Neural progenitor cell (in vitro differentiated cells): ENCODE results near the gene PLEKHA6. TPM values are rescaled to one million over a fixed set of nuclear protein-coding genes. Genes with fewer than 3 reads are reported as not detected.
A peak's percentile ranks its signal among the peaks of the same experiment; 100 is the strongest.

Experiments
- DNase-seq: peaks from one replicate; pipeline ENCODE4 v3.0.0-alpha.2; 2016; ENCODE audit warnings: low spot score
- H2AFZ ChIP-seq: fragments of 200-600 bp; sonication (generic); replicated peaks from 2 replicates; pipeline ENCODE4 v1.6.1; 2016; ENCODE audit warnings: antibody characterized with exemption
- H3F3A ChIP-seq: fragments of 200-600 bp; sonication (generic); 2 replicates; pipeline ENCODE4 v1.6.1; 2016; ENCODE audit warnings: antibody characterized with exemption, low read depth
- H3K27ac ChIP-seq: fragments of 200-600 bp; sonication (generic); 2 replicates; pipeline ENCODE4 v1.5.1; 2016; ENCODE audit warnings: mild to moderate bottlenecking
- H3K27me3 ChIP-seq: fragments of 200-600 bp; sonication (generic); 2 replicates; pipeline ENCODE4 v1.6.1; 2016; ENCODE audit warnings: mild to moderate bottlenecking, moderate library complexity
- H3K36me3 ChIP-seq: fragments of 200-600 bp; sonication (generic); 2 replicates; pipeline ENCODE4 v1.5.1; 2016
- H3K4me1 ChIP-seq: fragments of 200-600 bp; sonication (generic); 2 replicates; pipeline ENCODE4 v1.6.1; 2016; ENCODE audit warnings: mixed run types
- H3K4me2 ChIP-seq: fragments of 200-600 bp; sonication (generic); 2 replicates; pipeline ENCODE4 v1.6.1; 2016
- H3K4me3 ChIP-seq: fragments of 200-600 bp; sonication (generic); 2 replicates; pipeline ENCODE4 v1.5.1; 2016
- H3K79me2 ChIP-seq: fragments of 200-600 bp; sonication (generic); 2 replicates; pipeline ENCODE4 v1.6.1; 2016; ENCODE audit warnings: low read depth
- H3K9ac ChIP-seq: fragments of 200-600 bp; sonication (generic); 2 replicates; pipeline ENCODE4 v1.6.1; 2016
- H3K9me3 ChIP-seq: fragments of 200-600 bp; sonication (generic); 2 replicates; pipeline ENCODE4 v1.5.1; 2016; ENCODE audit warnings: low read depth
- H4K20me1 ChIP-seq: fragments of 200-600 bp; sonication (generic); 2 replicates; pipeline ENCODE4 v1.6.1; 2016; ENCODE audit warnings: low read depth
- H3K27ac Mint-ChIP-seq: 3 replicates; pipeline ENCODE4 v1.8.0; 2021; ENCODE audit warnings: mixed read lengths
- H3K27me3 Mint-ChIP-seq: 2 replicates; pipeline ENCODE4 v1.8.0; 2022; ENCODE audit warnings: low read depth, mild to moderate bottlenecking, inconsistent platforms, moderate library complexity, mixed read lengths; ENCODE audit not compliant: insufficient read depth
- H3K36me3 Mint-ChIP-seq: 3 replicates; pipeline ENCODE4 v1.8.0; 2021; ENCODE audit warnings: mixed read lengths
- H3K4me1 Mint-ChIP-seq: 3 replicates; pipeline ENCODE4 v1.8.0; 2021; ENCODE audit warnings: mixed read lengths
- H3K4me3 Mint-ChIP-seq: 3 replicates; pipeline ENCODE4 v1.8.0; 2021; ENCODE audit warnings: mild to moderate bottlenecking, moderate library complexity, mixed read lengths
- H3K9me3 Mint-ChIP-seq: 3 replicates; pipeline ENCODE4 v1.8.0; 2020; ENCODE audit warnings: mixed read lengths
- CTCF ChIP-seq: fragments of 200-600 bp; sonication (generic); IDR thresholded peaks from 2 replicates; pipeline ENCODE4 v1.5.1; 2017; ENCODE audit warnings: antibody characterized with exemption, mild to moderate bottlenecking
- EZH2 ChIP-seq: fragments of 200-600 bp; sonication (generic); IDR thresholded peaks from 2 replicates; pipeline ENCODE4 v1.6.1; 2017; ENCODE audit warnings: antibody characterized with exemption, mild to moderate bottlenecking, moderate library complexity
- EZH2phosphoT487 ChIP-seq: fragments of 200-600 bp; sonication (generic); IDR thresholded peaks from 2 replicates; pipeline ENCODE4 v1.6.1; 2017; ENCODE audit warnings: antibody characterized with exemption
- total RNA-seq: library from RNA; depleted of rRNA; stranded (reverse); fragments of >200 nt; gene quantifications from 2 replicates; pipeline ENCODE4 v1.2.3, GENCODE V29; 2015; ENCODE audit warnings: low replicate concordance

Gene PLEKHA6
- total RNA-seq, 1 donor from 2014 or later = 0.58 TPM

- H3K36me3 Mint-ChIP-seq = peaks cover 29% of the 10 kb centered on the region
- TF ChIP-seq CTCF = no peak
- no peak for TF ChIP-seq EZH2phosphoT487
- TF ChIP-seq EZH2 = no peak
- H3K27me3 ChIP-seq = no peaks in the 10 kb centered on the region
- H4K20me1 ChIP-seq = no peaks in the 10 kb centered on the region
- no peaks in the 10 kb centered on the region for H3K79me2 ChIP-seq
- H3K27ac ChIP-seq = no peak overlapping the region
- peak overlapping the region; percentile 54 for H3K27ac Mint-ChIP-seq
- peaks cover 7% of the 10 kb centered on the region for H3K27me3 Mint-ChIP-seq
- no peaks in the 10 kb centered on the region for H3K9me3 ChIP-seq
- H3K9ac ChIP-seq = no peak overlapping the region
- no peak for DNase-seq
- H3K4me2 ChIP-seq = peak overlapping the region; percentile 62
- peaks cover 33% of the 10 kb centered on the region for H3K4me1 ChIP-seq
- peak overlapping the region; percentile 7 for H2AFZ ChIP-seq
- H3K4me1 Mint-ChIP-seq = peaks cover 50% of the 10 kb centered on the region
- no peak overlapping the region for H3K4me3 Mint-ChIP-seq
- H3K9me3 Mint-ChIP-seq = no peaks in the 10 kb centered on the region
- no peaks in the 10 kb centered on the region for H3K36me3 ChIP-seq
- peaks cover 20% of the 10 kb centered on the region for H3F3A ChIP-seq
- H3K4me3 ChIP-seq = no peak overlapping the region
Measured at GRCh38 chr1:204255966-204256365, 103.8 kb downstream of the PLEKHA6 start.

- peak; percentile 37 for DNase-seq
- peak overlapping the region; percentile 7 for H2AFZ ChIP-seq
- no peaks in the 10 kb centered on the region for H3K27me3 ChIP-seq
- Mint-ChIP-seq H3K4me3 (peak overlapping the region; percentile 74), H3K9me3 (no peaks in the 10 kb centered on the region), H3K36me3 (peaks cover 28% of the 10 kb centered on the region), H3K4me1 (peaks cover 47% of the 10 kb centered on the region), H3K27ac (peak overlapping the region; percentile 54), H3K27me3 (peaks cover 7% of the 10 kb centered on the region)
- no peaks in the 10 kb centered on the region for H3K36me3 ChIP-seq
- no peak for TF ChIP-seq EZH2
- TF ChIP-seq CTCF = no peak
- TF ChIP-seq EZH2phosphoT487 = no peak
- no peak overlapping the region for H3K27ac ChIP-seq
- no peaks in the 10 kb centered on the region for H4K20me1 ChIP-seq
- H3F3A ChIP-seq = peaks cover 20% of the 10 kb centered on the region
- no peaks in the 10 kb centered on the region for H3K79me2 ChIP-seq
- no peak overlapping the region for H3K4me3 ChIP-seq
- H3K4me1 ChIP-seq = peaks cover 33% of the 10 kb centered on the region
- no peak overlapping the region for H3K9ac ChIP-seq
- H3K9me3 ChIP-seq = no peaks in the 10 kb centered on the region
- peak overlapping the region; percentile 62 for H3K4me2 ChIP-seq
Measured at GRCh38 chr1:204255225-204255624, 104.5 kb downstream of the PLEKHA6 start.

GRCh38 chr1:204254031-204254661 is 105.6 kb downstream of the PLEKHA6 start:
- peak; percentile 51 for DNase-seq
- Mint-ChIP-seq H3K36me3 (peaks cover 27% of the 10 kb centered on the region), H3K4me1 (peaks cover 47% of the 10 kb centered on the region), H3K27me3 (peaks cover 11% of the 10 kb centered on the region), H3K4me3 (no peak overlapping the region), H3K27ac (no peak overlapping the region), H3K9me3 (no peaks in the 10 kb centered on the region)
- H2AFZ ChIP-seq = no peak overlapping the region
- no peak overlapping the region for H3K4me3 ChIP-seq
- H3K27ac ChIP-seq = no peak overlapping the region
- no peaks in the 10 kb centered on the region for H3K79me2 ChIP-seq
- H3K36me3 ChIP-seq = no peaks in the 10 kb centered on the region
- H3K27me3 ChIP-seq = no peaks in the 10 kb centered on the region
- H3F3A ChIP-seq = peaks cover 20% of the 10 kb centered on the region
- TF ChIP-seq EZH2 (no peak), EZH2phosphoT487 (no peak), CTCF (no peak)
- peak overlapping the region; percentile 62 for H3K4me2 ChIP-seq
- H3K9me3 ChIP-seq = no peaks in the 10 kb centered on the region
- peaks cover 33% of the 10 kb centered on the region for H3K4me1 ChIP-seq
- H3K9ac ChIP-seq = no peak overlapping the region
- no peaks in the 10 kb centered on the region for H4K20me1 ChIP-seq
